M059J (cell line): ENCODE results near the gene OR52E2. TPM values are rescaled to one million over a fixed set of nuclear protein-coding genes. Genes with fewer than 3 reads are reported as not detected.

Experiments
- DNase-seq: peaks from one replicate; pipeline ENCODE4 v3.0.0-alpha.2; 2012; ENCODE audit warnings: low read depth
- total RNA-seq: library from RNA; depleted of rRNA; stranded (reverse); fragments of >200 nt; shearing (Covaris generic); gene quantifications from 2 replicates; pipeline ENCODE4 v1.2.3, GENCODE V29; 2014; rRNA removed

Gene OR52E2
- total RNA-seq, 1 experiment from 2014 or later = not detected

- DNase-seq = no peak
These were observed 48.2 kb downstream of the OR52E2 start for GRCh38 chr11:5011254-5011653.

Other genes with a start within 250 kb of the OR52E2 start
- gene OR51F2, start 238.3 kb downstream of the OR52E2 start, total RNA-seq = not detected in 2 replicates
- not detected in 2 replicates for gene OR51S1, start 210.4 kb downstream of the OR52E2 start, total RNA-seq
- gene OR51T1, start 177.7 kb downstream of the OR52E2 start, total RNA-seq = not detected in 2 replicates
- not detected in 2 replicates for gene OR51A7, start 155.8 kb downstream of the OR52E2 start, total RNA-seq
- gene OR51G2, start 140.3 kb downstream of the OR52E2 start, total RNA-seq = not detected in 2 replicates
- gene OR51G1, start 135.3 kb downstream of the OR52E2 start, total RNA-seq = not detected in 2 replicates
- not detected in 2 replicates for gene OR51A4, start 112.0 kb downstream of the OR52E2 start, total RNA-seq
- gene OR51A2, start 103.9 kb downstream of the OR52E2 start, total RNA-seq = not detected in 2 replicates
- not detected in 2 replicates for gene OR51L1, start 64.8 kb downstream of the OR52E2 start, total RNA-seq
- not detected in 2 replicates for gene OR52J3, start 13.1 kb downstream of the OR52E2 start, total RNA-seq
- not detected in 2 replicates for gene OR52E1, start 9.9 kb upstream of the OR52E2 start, total RNA-seq
- not detected in 2 replicates for gene OR52A5, start 78.7 kb upstream of the OR52E2 start, total RNA-seq
- not detected in 2 replicates for gene OR52A1, start 95.1 kb upstream of the OR52E2 start, total RNA-seq
- gene OR51V1, start 141.1 kb upstream of the OR52E2 start, total RNA-seq = not detected in 2 replicates
- not detected in 2 replicates for gene HBB, start 167.4 kb upstream of the OR52E2 start, total RNA-seq
- gene HBD, start 174.9 kb upstream of the OR52E2 start, total RNA-seq = 0.32 and 0.44 TPM in 2 replicates
- gene HBG1, start 190.2 kb upstream of the OR52E2 start, total RNA-seq = not detected in 2 replicates
- gene HBG2, start 195.2 kb upstream of the OR52E2 start, total RNA-seq = not detected in 2 replicates
- 2.2 and 7.0 TPM in 2 replicates for gene HBE1, start 210.3 kb upstream of the OR52E2 start, total RNA-seq
- gene OR51B4, start 242.3 kb upstream of the OR52E2 start, total RNA-seq = 2.0 TPM in 1 of 2 replicates, not detected in the other